ENCODE results near the gene SPZ1. TPM values are rescaled to one million over a fixed set of nuclear protein-coding genes. Genes with fewer than 3 reads are reported as not detected.
"Not testable (repeated sequence)": the region's sequence is repeated elsewhere in the genome, so short reads cannot be mapped to it uniquely, and the experiment has no call there.

The SPZ1 gene
- total RNA-seq, 2 donors from 2014 or later = not detected

GRCh38 chr5:80291761-80292160, 28.0 kb upstream of the SPZ1 start:
- WGBS = 85% methylated on average over 8 of the region's 8 CpGs
- Histone ChIP-seq H3K9me3 (no peaks in the 10 kb centered on the region), H3K4me3 (no peak overlapping the region), H3K27me3 (replicated peaks; ENCODE audit: insufficient read depth) (no peaks in the 10 kb centered on the region), H3K27ac (no peak overlapping the region), H3K4me1 (replicated peaks) (no peaks in the 10 kb centered on the region), H3K36me3 (no peaks in the 10 kb centered on the region)
- intact Hi-C loops (cut with DNase I) = no loop called here
- no peak for DNase-seq (ENCODE audit: low spot score)
- no peak for TF ChIP-seq POLR2AphosphoS5 (IDR thresholded peaks at IDR 0.05)
- TF ChIP-seq POLR2A (IDR thresholded peaks at IDR 0.05) = no peak
- no peak for TF ChIP-seq CTCF (IDR thresholded peaks at IDR 0.05)

- DNase-seq (ENCODE audit: low spot score) = no peak
- Histone ChIP-seq H3K4me1 (replicated peaks) (no peaks in the 10 kb centered on the region), H3K27me3 (replicated peaks; ENCODE audit: insufficient read depth) (no peaks in the 10 kb centered on the region), H3K36me3 (no peaks in the 10 kb centered on the region), H3K9me3 (no peaks in the 10 kb centered on the region), H3K4me3 (no peak overlapping the region), H3K27ac (no peak overlapping the region)
- TF ChIP-seq POLR2AphosphoS5 (IDR thresholded peaks at IDR 0.05) (no peak), POLR2A (IDR thresholded peaks at IDR 0.05) (no peak), CTCF (IDR thresholded peaks at IDR 0.05) (no peak)
- 56% methylated on average over 6 of the region's 6 CpGs for WGBS
- intact Hi-C loops (cut with DNase I) = no loop called here
Observed at GRCh38 chr5:80296121-80296520, 23.7 kb upstream of the SPZ1 start.

- H3K27me3 ChIP-seq (replicated peaks; ENCODE audit: insufficient read depth) = no peaks in the 10 kb centered on the region
Observed at GRCh38 chr5:80299601-80300000, 20.2 kb upstream of the SPZ1 start.

DNA sequence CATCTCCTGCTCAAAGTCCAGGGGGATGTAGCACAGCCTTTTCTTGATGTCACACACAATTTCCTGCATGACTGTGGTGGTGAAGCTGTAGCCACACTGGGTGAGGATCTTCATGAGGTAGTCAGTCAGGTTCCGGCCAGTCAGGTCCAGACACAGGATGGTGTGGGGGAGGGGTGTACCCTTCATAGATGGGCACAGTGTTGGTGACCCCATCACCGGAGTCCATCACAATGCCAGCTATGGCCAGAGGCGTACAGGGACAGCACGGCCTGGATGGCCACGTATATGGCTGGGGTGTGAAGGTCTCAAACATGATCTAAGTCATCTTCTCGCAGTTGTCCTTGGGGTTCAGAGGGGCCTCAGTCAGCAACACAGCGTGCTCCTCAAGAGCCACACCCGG, 19.7 kb upstream of the SPZ1 start:
- Histone ChIP-seq H3K4me1 (replicated peaks) (no peaks in the 10 kb centered on the region), H3K9me3 (no peaks in the 10 kb centered on the region), H3K27me3 (replicated peaks; ENCODE audit: insufficient read depth) (no peaks in the 10 kb centered on the region), H3K36me3 (no peaks in the 10 kb centered on the region), H3K4me3 (no peak overlapping the region), H3K27ac (no peak overlapping the region)
- TF ChIP-seq POLR2A (IDR thresholded peaks at IDR 0.05) = no peak
- TF ChIP-seq POLR2AphosphoS5 (IDR thresholded peaks at IDR 0.05) = no peak
- no peak for TF ChIP-seq CTCF (IDR thresholded peaks at IDR 0.05)
- 93% methylated on average over 7 of the region's 8 CpGs for WGBS
- no peak for DNase-seq (ENCODE audit: low spot score)
- intact Hi-C loops (cut with DNase I) = no loop called here

More at GRCh38 chr5:80299601-80300000, 20.2 kb upstream of the SPZ1 start:
- Histone ChIP-seq H3K9me3 (no peaks in the 10 kb centered on the region), H3K4me3 (no peak overlapping the region), H3K4me1 (replicated peaks) (no peaks in the 10 kb centered on the region), H3K27ac (no peak overlapping the region), H3K36me3 (no peaks in the 10 kb centered on the region)
- TF ChIP-seq POLR2AphosphoS5 (IDR thresholded peaks at IDR 0.05) = no peak
- no peak for TF ChIP-seq POLR2A (IDR thresholded peaks at IDR 0.05)
- no peak for TF ChIP-seq CTCF (IDR thresholded peaks at IDR 0.05)
- intact Hi-C loops (cut with DNase I) = no loop called here
- 95% methylated on average over 8 of the region's 8 CpGs for WGBS
- no peak for DNase-seq (ENCODE audit: low spot score)

DNA sequence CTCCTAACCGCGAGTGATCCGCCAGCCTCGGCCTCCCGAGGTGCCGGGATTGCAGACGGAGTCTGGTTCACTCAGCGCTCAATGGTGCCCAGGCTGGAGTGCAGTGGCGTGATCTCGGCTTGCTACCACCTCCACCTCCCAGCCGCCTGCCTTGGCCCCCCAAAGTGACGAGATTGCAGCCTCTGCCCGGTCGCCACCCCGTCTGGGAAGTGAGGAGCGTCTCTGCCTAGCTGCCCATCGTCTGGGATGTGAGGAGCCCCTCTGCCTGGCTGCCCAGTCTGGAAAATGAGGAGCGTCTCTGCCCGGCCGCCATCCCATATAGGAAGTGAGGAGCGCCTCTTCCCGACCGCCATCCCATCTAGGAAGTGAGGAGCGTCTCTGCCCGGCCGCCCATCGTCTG, 19.0 kb upstream of the SPZ1 start:
- DNase-seq (ENCODE audit: low spot score); H3K27ac ChIP-seq; H3K4me3 ChIP-seq; H3K27me3 ChIP-seq (replicated peaks; ENCODE audit: insufficient read depth); H3K36me3 ChIP-seq; H3K4me1 ChIP-seq (replicated peaks); H3K9me3 ChIP-seq; intact Hi-C loops (cut with DNase I): not testable (repeated sequence)
- 97% methylated on average over 15 of the region's 27 CpGs for WGBS

DNA sequence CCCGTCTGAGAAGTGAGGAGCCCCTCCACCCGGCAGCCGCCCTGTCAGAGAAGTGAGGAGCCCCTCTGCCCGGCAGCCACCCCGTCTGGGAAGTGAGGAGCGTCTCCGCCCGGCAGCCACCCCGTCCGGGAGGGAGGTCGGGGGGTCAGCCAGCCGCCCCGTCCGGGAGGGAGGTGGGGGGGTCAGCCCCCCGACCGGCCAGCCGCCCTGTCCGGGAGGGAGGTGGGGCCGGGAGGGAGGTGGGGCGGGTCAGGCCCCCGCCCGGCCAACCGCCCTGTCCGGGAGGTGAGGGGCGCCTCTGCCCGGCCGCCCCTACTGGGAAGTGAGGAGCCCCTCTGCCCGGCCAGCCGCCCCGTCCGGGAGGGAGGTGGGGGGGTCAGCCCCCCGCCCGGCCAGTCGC, 18.5 kb upstream of the SPZ1 start:
- H3K4me3 ChIP-seq; H3K4me1 ChIP-seq (replicated peaks); H3K9me3 ChIP-seq; H3K36me3 ChIP-seq; intact Hi-C loops (cut with DNase I); H3K27me3 ChIP-seq (replicated peaks; ENCODE audit: insufficient read depth); H3K27ac ChIP-seq; DNase-seq (ENCODE audit: low spot score): not testable (repeated sequence)
- WGBS = 99% methylated on average over 12 of the region's 34 CpGs

All from prostate gland (tissue), 2 donors.